Stimulated activated naive CD4-positive, alpha-beta T cell treated with Interleukin-2 at 50 U/mL for 16 hours (primary cell): ENCODE data around the gene NOTCH1.

Experiments
- DNase-seq: peaks from one replicate; lab custom pipeline; 2025; lab: John Stamatoyannopoulos, UW

Gene NOTCH1

GRCh38 chr9:136544964-136545691 lies 720 bp downstream of the NOTCH1 start:
- DNase-seq, result peak; percentile 72

GRCh38 chr9:136544548-136544963 lies 1.3 kb downstream of the NOTCH1 start:
- DNase-seq, result peak; percentile 66

GRCh38 chr9:136543830-136544547 lies 1.9 kb downstream of the NOTCH1 start:
- DNase-seq, result no peak

GRCh38 chr9:136543280-136543679 lies 2.6 kb downstream of the NOTCH1 start:
- DNase-seq, result no peak

GRCh38 chr9:136542241-136543040 lies 3.4 kb downstream of the NOTCH1 start:
- no peak for DNase-seq

GRCh38 chr9:136541709-136542108 lies 4.1 kb downstream of the NOTCH1 start:
- DNase-seq, result no peak

- no peak for DNase-seq
Measured at GRCh38 chr9:136541179-136541578, 4.7 kb downstream of the NOTCH1 start.

GRCh38 chr9:136539427-136540421 lies 6.1 kb downstream of the NOTCH1 start:
- peak; percentile 94 for DNase-seq

GRCh38 chr9:136538599-136539426 lies 7.0 kb downstream of the NOTCH1 start:
- peak; percentile 71 for DNase-seq

GRCh38 chr9:136537896-136538598 lies 7.8 kb downstream of the NOTCH1 start:
- no peak for DNase-seq

- no peak for DNase-seq
Measured at GRCh38 chr9:136537411-136537810, 8.4 kb downstream of the NOTCH1 start.

GRCh38 chr9:136536721-136537241 lies 9.1 kb downstream of the NOTCH1 start:
- DNase-seq, result no peak

- no peak for DNase-seq
Measured at GRCh38 chr9:136536051-136536720, 9.7 kb downstream of the NOTCH1 start.

- DNase-seq, result no peak
Measured at GRCh38 chr9:136535070-136535469, 10.8 kb downstream of the NOTCH1 start.

GRCh38 chr9:136534366-136534765 lies 11.5 kb downstream of the NOTCH1 start:
- DNase-seq, result no peak

GRCh38 chr9:136533775-136534157 lies 12.1 kb downstream of the NOTCH1 start:
- DNase-seq, result peak; percentile 78

- peak; percentile 74 for DNase-seq
Measured at GRCh38 chr9:136532799-136533774, 12.8 kb downstream of the NOTCH1 start.
